IMR-90 (cell line): ENCODE results near the gene KDM4F. TPM values are rescaled to one million over a fixed set of nuclear protein-coding genes. Genes with fewer than 3 reads are reported as not detected.

Source experiments
- ATAC-seq: fragments of 200-7000 bp; cut with Tn5 transposase; 2 replicates; pipeline ENCODE4 v1.9.1; 2020; ENCODE audit warnings: low read depth, mild to moderate bottlenecking, moderate library complexity
- BruUV-seq: library from RNA; stranded (reverse); fragments of 400-500 nt; replicated peaks from 2 replicates; lab custom pipeline; 2021; lab: Mats Ljungman, UMichigan
- CTCF ChIA-PET: fragments of 300-600 bp; formaldehyde crosslinking; extraction: SDS; loops from one replicate; lab custom pipeline; 2021; ENCODE audit warnings: antibody characterized with exemption; lab: Yijun Ruan, JAX
- POLR2A ChIA-PET: fragments of 300-600 bp; sonication (Branson Sonifier 250); formaldehyde crosslinking; loops from one replicate; lab custom pipeline; 2022; ENCODE audit warnings: antibody characterized with exemption; ENCODE audit not compliant: unreplicated experiment; lab: Charles Lee
- DNase-seq: peaks from one replicate; pipeline ENCODE4 v3.0.0; 2013
- H2AFZ ChIP-seq: replicated peaks from 2 replicates; pipeline ENCODE3; 2013; ENCODE audit warnings: low read length, mild to moderate bottlenecking; ENCODE audit not compliant: poor library complexity
- H2AK5ac ChIP-seq: 2 replicates; pipeline ENCODE4 v1.6.1; 2013; ENCODE audit warnings: low read depth, low read length, inconsistent platforms
- H2AK9ac ChIP-seq: replicated peaks from 2 replicates; pipeline ENCODE3; 2013; ENCODE audit warnings: mild to moderate bottlenecking, low read depth, low read length, moderate library complexity; ENCODE audit not compliant: poor library complexity
- H2BK120ac ChIP-seq: 2 replicates; pipeline ENCODE4 v1.6.1; 2013; ENCODE audit warnings: low read depth, low read length, inconsistent platforms
- H2BK15ac ChIP-seq: 3 replicates; pipeline ENCODE4 v1.6.1; 2013; ENCODE audit warnings: low read depth, low read length, inconsistent platforms
- H2BK20ac ChIP-seq: 2 replicates; pipeline ENCODE4 v1.6.1; 2013; ENCODE audit warnings: low read depth, mild to moderate bottlenecking, inconsistent platforms, low read length, moderate library complexity
- H2BK5ac ChIP-seq: 2 replicates; pipeline ENCODE4 v1.6.1; 2013; ENCODE audit warnings: mild to moderate bottlenecking, low read depth, low read length, inconsistent platforms; ENCODE audit not compliant: poor library complexity, severe bottlenecking
- H3K14ac ChIP-seq: replicated peaks from 2 replicates; pipeline ENCODE4 v1.6.1; 2013; ENCODE audit warnings: low read depth, low read length, inconsistent platforms
- H3K18ac ChIP-seq: 2 replicates; pipeline ENCODE4 v1.6.1; 2013; ENCODE audit warnings: low read depth, low read length, control low read depth
- H3K23ac ChIP-seq: 2 replicates; pipeline ENCODE4 v1.6.1; 2013; ENCODE audit warnings: low read depth, low read length, inconsistent platforms
- H3K27ac ChIP-seq: 2 replicates; pipeline ENCODE4 v1.5.1; 2013; ENCODE audit warnings: mild to moderate bottlenecking, control low read depth, low read length; ENCODE audit not compliant: insufficient read depth
- H3K27me3 ChIP-seq: 2 replicates; pipeline ENCODE4 v1.6.1; 2013; ENCODE audit warnings: low read length; ENCODE audit not compliant: control insufficient read depth, insufficient read depth
- H3K36me3 ChIP-seq: 2 replicates; pipeline ENCODE4 v1.6.1; 2013; ENCODE audit warnings: low read length, mixed read lengths; ENCODE audit not compliant: control insufficient read depth, insufficient read depth
- H3K4ac ChIP-seq: 2 replicates; pipeline ENCODE4 v1.6.1; 2013; ENCODE audit warnings: low read depth, low read length, inconsistent platforms
- H3K4me1 ChIP-seq: 2 replicates; pipeline ENCODE4 v1.6.1; 2013; ENCODE audit warnings: low read length, mixed read lengths; ENCODE audit not compliant: control insufficient read depth, insufficient read depth
- H3K4me2 ChIP-seq: 2 replicates; pipeline ENCODE4 v1.6.1; 2013; ENCODE audit warnings: low read depth, mild to moderate bottlenecking, control low read depth, low read length, moderate library complexity
- H3K4me3 ChIP-seq: 2 replicates; pipeline ENCODE4 v1.5.1; 2013; ENCODE audit warnings: low read depth, mild to moderate bottlenecking, control low read depth, low read length, moderate library complexity; ENCODE audit not compliant: insufficient read depth
- H3K56ac ChIP-seq: 2 replicates; pipeline ENCODE4 v1.6.1; 2013; ENCODE audit warnings: low read length, inconsistent platforms; ENCODE audit not compliant: insufficient read depth; ENCODE audit errors: extremely low read depth
- H3K79me1 ChIP-seq, 2 experiments: 2 replicates each; pipeline ENCODE4 v1.6.1; 2013; ENCODE audit warnings: low read length in 2 of 2, inconsistent platforms in 1 of 2, low read depth in 1 of 2
- H3K9ac ChIP-seq: 2 replicates; pipeline ENCODE4 v1.6.1; 2013; ENCODE audit warnings: low read depth, low read length, control low read depth
- H3K9me1 ChIP-seq: 2 replicates; pipeline ENCODE4 v1.6.1; 2013; ENCODE audit warnings: low read length, inconsistent platforms; ENCODE audit not compliant: insufficient read depth
- H3K9me3 ChIP-seq: 2 replicates; pipeline ENCODE4 v1.6.1; 2013; ENCODE audit warnings: low read length; ENCODE audit not compliant: control insufficient read depth, insufficient read depth
- H4K20me1 ChIP-seq: 2 replicates; pipeline ENCODE4 v1.6.1; 2013; ENCODE audit warnings: low read length, inconsistent platforms; ENCODE audit not compliant: insufficient read depth
- H4K5ac ChIP-seq: 2 replicates; pipeline ENCODE4 v1.6.1; 2013; ENCODE audit warnings: mild to moderate bottlenecking, low read depth, low read length, control low read depth
- H4K8ac ChIP-seq, 2 experiments: 2 replicates each; pipeline ENCODE4 v1.6.1; 2013; ENCODE audit warnings: low read depth in 2 of 2, low read length in 2 of 2, control low read depth in 1 of 2, inconsistent platforms in 1 of 2
- H4K91ac ChIP-seq: 2 replicates; pipeline ENCODE4 v1.6.1; 2013; ENCODE audit warnings: low read depth, low read length, inconsistent platforms; ENCODE audit not compliant: insufficient read depth
- CEBPB ChIP-seq: IDR thresholded peaks from 2 replicates; pipeline ENCODE4 v1.6.1; 2012; ENCODE audit warnings: low read depth, low read length, improper control_type of control experiment
- RAD21 ChIP-seq: IDR thresholded peaks from 2 replicates; pipeline ENCODE4 v1.6.1; 2012; ENCODE audit warnings: low read length, improper control_type of control experiment
- WGBS, 2 experiments: methylation state at CpG; one replicate each; pipeline versions ENCODE4 v1.1.5 to v1.1.7; 2013; ENCODE audit warnings: missing lambda C conversion rate in 2 of 2; ENCODE audit not compliant: insufficient read length in 1 of 2; ENCODE audit errors: extremely low coverage in 2 of 2; 5-methylcytosine and 5-hydroxymethylcytosine counted together
- dilution Hi-C: fragments of 300-500 bp; cut with HindIII; formaldehyde crosslinking; loops from one replicate; pipeline ENCODE4 v1.14.3; 2018; ENCODE audit warnings: low sequenced_read_pairs; ENCODE audit not compliant: unreplicated experiment
- in situ Hi-C: fragments of 300-500 bp; cut with MboI; formaldehyde crosslinking; loops from 3 replicates; pipeline ENCODE4 v1.14.3; 2019; ENCODE audit warnings: low sequenced_read_pairs, inconsistent platforms, mixed read lengths
- intact Hi-C: fragments of 100-400 bp; cut with micrococcal nuclease; formaldehyde crosslinking; loops from 2 replicates; pipeline ENCODE4 v1.10.0; 2022
- polyA plus RNA-seq, 3 experiments: library from polyadenylated mRNA; depleted of rRNA; stranded (reverse); fragments of >200 nt; gene quantifications; 2 replicates each; pipeline ENCODE4 v1.2.3, GENCODE V29; 2012; ENCODE audit warnings: low replicate concordance in 1 of 3
- total RNA-seq: library from RNA; depleted of rRNA; stranded (reverse); fragments of >200 nt; gene quantifications from 2 replicates; pipeline ENCODE4 v1.2.3, GENCODE V29; 2012

The KDM4F gene
- total and polyA plus RNA-seq, 2 of the 4 experiments (the other 2 are of a cell fraction) = not detected

- Histone ChIP-seq H3K23ac (no peak overlapping the region), H3K4ac (no peak overlapping the region), H4K8ac (no peak overlapping the region), H2BK120ac (no peak overlapping the region), H3K9ac (no peak overlapping the region), H3K56ac (no peak overlapping the region), H3K18ac (no peak overlapping the region), H3K27me3 (no peaks in the 10 kb centered on the region), H3K9me1 (no peaks in the 10 kb centered on the region), H3K36me3 (no peaks in the 10 kb centered on the region), H3K4me3 (no peak overlapping the region), H3K9me3 (no peaks in the 10 kb centered on the region), H2AFZ (no peak overlapping the region), H2AK9ac (no peak overlapping the region), H3K27ac (0 out of 2 replicates have a peak overlapping the region, but pooled peaks have one; percentile 11), H3K79me1 (no peaks in the 10 kb centered on the region), H3K4me2 (peak overlapping the region; percentile 43; the same call in 1 of the 2 replicates), H2AK5ac (no peak overlapping the region), H4K20me1 (no peaks in the 10 kb centered on the region), H3K14ac (no peak overlapping the region), H2BK5ac (no peak overlapping the region), H3K4me1 (peaks cover 3% of the 10 kb centered on the region; the same call in 1 of the 2 replicates), H4K5ac (no peak overlapping the region), H2BK15ac (no peak overlapping the region), H2BK20ac (no peak overlapping the region), H4K91ac (no peak overlapping the region)
- DNase-seq (peak; percentile 75), ATAC-seq (peak; percentile 67)
- ChIA-PET CTCF (no interaction called here), POLR2A (no interaction called here)
- TF ChIP-seq RAD21 (no peak), CEBPB (peak; percentile 85)
- dilution Hi-C loops (no loop called here), in situ Hi-C loops (loop anchor here (5.0 kb wide), 1 partner anchor 686 kb away; no protein-coding TSS in a partner anchor), intact Hi-C loops (loop anchor here (2.0 kb wide), 1 partner anchor 74 kb away; no protein-coding TSS in a partner anchor)
- 0% methylated on average over 1 of the region's 1 CpG; no CpG with 5 or more reads in 1 of the 2 experiments for WGBS, 2 experiments
- no TSS peak for BruUV-seq
Measured at GRCh38 chr11:95076416-95076815, 27.2 kb downstream of the KDM4F start.
